RWPE1 (cell line): ENCODE data around the gene AK2.
A peak's percentile ranks its signal among the peaks of the same experiment; 100 is the strongest.

Source experiments
- CTCF ChIA-PET: fragments of 350-600 bp; sonication (Branson Sonifier 250); formaldehyde crosslinking; extraction: SDS; loops from one replicate; lab custom pipeline; 2021; lab: Yijun Ruan, JAX
- POLR2A ChIA-PET: fragments of 400-600 bp; formaldehyde crosslinking; extraction: SDS; loops from one replicate; lab custom pipeline; 2020; ENCODE audit warnings: antibody characterized with exemption; ENCODE audit not compliant: low non-redundant PET; lab: Yijun Ruan, JAX
- DNase-seq: peaks from one replicate; pipeline ENCODE4 v3.0.0; 2012; ENCODE audit warnings: low spot score
- H3K27ac ChIP-seq: fragments of 450-650 bp; 2 replicates; pipeline ENCODE4 v1.5.1; 2017
- TF ChIP-seq, protein P1 (sequence below): fragments of 450-650 bp; conservative IDR thresholded peaks from 2 replicates; pipeline ENCODE4 v1.5.1; 2017; ENCODE audit warnings: low read depth, mild to moderate bottlenecking

Gene AK2

DNA sequence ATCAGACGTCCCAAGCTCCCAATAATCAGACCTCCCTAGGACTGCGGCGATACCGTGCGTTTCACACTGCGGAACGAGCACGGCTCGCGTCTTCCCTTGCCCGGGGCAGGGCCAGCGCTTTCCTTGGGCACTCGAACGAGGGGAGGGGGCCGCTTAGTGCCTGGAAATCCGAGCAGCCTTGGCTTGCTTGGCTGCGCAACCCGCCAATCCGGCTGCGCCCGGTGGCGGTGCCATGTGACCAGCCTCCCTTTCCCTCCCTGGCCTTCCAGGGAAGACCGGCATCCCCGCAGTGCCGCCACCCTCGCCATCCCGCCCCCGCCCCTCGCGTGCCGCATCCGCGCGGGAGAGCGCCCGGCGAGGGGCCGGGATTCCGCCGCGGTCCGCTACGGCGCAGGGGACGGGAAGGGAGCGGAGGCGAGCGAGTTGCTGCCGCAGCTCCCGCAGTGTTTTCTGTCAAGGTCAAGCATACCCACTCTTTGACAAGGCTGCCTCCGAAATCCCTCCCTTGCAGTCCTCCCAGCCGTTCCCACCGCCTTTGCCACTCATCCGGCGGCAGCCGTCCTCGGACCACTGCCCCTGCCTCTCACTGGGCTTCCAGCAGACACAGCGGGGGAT lies 63.8 kb downstream of the AK2 start:
- no peak for DNase-seq
- CTCF ChIA-PET = interaction anchor here (0.6 kb wide), 1 partner anchor 41 kb away, joined by 3 read pairs; no protein-coding TSS in a partner anchor

DNA sequence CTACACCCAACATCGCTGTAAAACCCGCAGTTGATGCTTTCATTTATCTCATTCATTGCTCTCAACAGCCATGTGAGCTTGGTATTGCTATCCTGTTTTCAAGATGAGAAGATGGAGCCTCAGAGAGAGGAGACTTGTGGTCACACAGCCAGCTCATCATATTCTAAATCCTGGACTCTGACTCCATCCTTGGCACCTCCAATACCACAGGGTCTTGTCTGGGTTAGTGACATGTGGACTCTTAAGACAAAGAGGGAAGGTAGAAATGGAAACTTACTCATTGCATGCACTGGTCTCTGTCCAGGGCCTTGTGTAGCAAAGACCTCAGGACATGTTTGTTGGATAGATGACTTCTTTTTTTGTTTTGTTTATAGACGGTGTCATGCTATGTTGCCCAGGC lies 65.1 kb downstream of the AK2 start:
- POLR2A ChIA-PET = no interaction called here
- CTCF ChIA-PET = no interaction called here
- H3K27ac ChIP-seq = no peak overlapping the region
- TF ChIP-seq, protein P1, sequence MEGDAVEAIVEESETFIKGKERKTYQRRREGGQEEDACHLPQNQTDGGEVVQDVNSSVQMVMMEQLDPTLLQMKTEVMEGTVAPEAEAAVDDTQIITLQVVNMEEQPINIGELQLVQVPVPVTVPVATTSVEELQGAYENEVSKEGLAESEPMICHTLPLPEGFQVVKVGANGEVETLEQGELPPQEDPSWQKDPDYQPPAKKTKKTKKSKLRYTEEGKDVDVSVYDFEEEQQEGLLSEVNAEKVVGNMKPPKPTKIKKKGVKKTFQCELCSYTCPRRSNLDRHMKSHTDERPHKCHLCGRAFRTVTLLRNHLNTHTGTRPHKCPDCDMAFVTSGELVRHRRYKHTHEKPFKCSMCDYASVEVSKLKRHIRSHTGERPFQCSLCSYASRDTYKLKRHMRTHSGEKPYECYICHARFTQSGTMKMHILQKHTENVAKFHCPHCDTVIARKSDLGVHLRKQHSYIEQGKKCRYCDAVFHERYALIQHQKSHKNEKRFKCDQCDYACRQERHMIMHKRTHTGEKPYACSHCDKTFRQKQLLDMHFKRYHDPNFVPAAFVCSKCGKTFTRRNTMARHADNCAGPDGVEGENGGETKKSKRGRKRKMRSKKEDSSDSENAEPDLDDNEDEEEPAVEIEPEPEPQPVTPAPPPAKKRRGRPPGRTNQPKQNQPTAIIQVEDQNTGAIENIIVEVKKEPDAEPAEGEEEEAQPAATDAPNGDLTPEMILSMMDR = no peak
- DNase-seq = no peak

More for the DNA sequence above, 63.8 kb downstream of the AK2 start:
- POLR2A ChIA-PET = no interaction called here
- TF ChIP-seq, protein P1 = no peak
- H3K27ac ChIP-seq = peak overlapping the region; percentile 51

DNA sequence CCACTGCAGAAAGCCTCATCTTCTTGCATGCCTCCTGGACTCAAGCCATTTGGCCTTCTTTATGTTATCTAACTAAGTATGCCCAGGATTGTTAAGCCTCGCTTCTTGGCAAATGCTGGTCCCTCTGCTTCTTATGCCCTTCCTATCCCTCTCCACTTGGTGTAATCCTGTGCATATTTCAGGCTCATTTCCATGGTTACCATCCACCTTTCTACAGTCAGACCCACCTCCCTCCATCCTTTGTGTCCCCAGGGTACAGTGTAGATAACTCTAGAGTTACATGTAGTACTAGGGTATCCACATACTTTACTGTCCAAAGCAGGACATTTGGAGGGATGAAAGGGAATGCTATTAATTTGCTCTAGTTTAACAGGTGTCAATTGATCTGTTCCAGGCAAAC lies 65.5 kb downstream of the AK2 start:
- POLR2A ChIA-PET = no interaction called here
- H3K27ac ChIP-seq = no peak overlapping the region
- DNase-seq = no peak
- TF ChIP-seq, protein P1 = no peak
- CTCF ChIA-PET = no interaction called here

DNA sequence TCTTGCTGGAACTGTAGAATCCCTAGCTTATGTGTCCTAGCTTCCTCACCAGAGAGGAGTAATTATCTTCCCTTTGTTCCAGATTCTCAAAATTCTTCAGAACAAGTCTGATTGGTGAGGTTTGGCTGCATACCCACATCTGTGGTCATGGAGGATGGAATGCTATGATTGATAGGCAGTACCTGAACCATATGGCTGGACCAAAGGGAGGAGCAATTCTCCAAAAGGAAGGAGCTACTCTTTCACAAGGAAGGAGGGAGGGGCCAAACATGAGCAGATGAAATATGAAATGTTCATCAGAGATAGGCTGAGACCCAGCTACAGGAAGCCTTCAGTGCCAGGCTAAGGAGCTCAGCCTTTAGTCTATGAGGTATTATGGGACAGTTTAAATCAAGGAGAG lies 67.1 kb downstream of the AK2 start:
- TF ChIP-seq, protein P1 = no peak
- ChIA-PET POLR2A (no interaction called here), CTCF (interaction anchor here (0.6 kb wide), 2 partner anchors 112 to 934 kb away, joined by 3 read pairs; no protein-coding TSS in a partner anchor)
- DNase-seq = no peak
- no peak overlapping the region for H3K27ac ChIP-seq

DNA sequence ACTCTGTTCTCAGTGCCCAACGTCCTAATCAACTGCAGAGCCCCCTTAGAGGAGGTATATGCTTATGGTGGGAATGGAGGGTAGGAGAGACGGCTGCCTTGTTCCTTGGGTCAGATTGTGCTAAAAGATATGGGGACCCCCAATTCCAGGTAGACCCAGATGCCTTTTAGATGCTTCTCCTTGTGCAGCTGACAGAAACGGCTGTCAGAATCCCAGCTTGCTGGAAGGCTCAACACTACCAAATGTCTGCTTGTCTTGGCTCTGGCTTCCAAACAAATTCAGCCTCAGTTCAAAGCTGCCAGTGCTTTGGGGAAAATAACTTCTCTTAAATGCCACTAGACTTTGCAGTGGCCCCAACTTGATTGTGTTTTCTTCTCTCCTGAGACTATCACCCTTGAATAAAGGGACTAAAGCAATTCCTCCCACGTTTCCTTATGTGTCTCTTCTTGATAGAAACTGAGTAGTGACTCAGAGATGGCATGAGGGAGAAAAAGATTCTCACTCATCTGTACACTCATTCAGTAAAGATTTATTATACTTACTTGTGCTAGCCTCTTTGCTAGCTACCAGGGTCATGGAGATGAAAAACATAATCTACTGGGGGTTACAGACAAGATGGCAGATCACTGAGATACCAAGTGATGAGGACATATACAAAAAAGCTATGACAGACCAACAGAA lies 68.7 kb downstream of the AK2 start:
- CTCF ChIA-PET = no interaction called here
- POLR2A ChIA-PET = no interaction called here
- H3K27ac ChIP-seq = no peak overlapping the region
- TF ChIP-seq, protein P1 = no peak
- no peak for DNase-seq

DNA sequence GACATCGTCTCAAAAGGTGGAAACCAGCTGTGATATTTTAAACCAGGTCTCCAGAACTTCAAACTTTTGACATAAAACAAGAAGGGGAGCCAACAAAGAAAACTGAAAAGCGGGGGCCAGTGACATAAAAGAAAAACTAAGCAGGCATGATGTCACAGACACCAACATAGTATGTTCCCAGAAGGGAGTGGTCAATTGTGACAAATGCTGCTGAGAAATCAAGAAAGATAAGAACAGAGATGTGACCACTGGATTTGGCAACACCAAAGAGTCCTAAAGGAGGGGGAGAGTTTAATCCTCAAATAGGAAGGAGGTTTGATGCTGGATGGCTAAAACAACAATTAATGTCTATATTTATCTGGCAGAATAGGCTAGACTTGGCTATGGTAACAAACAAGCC lies 69.8 kb downstream of the AK2 start:
- no peak overlapping the region for H3K27ac ChIP-seq
- DNase-seq = no peak
- POLR2A ChIA-PET = no interaction called here
- CTCF ChIA-PET = interaction anchor here (0.5 kb wide), 1 partner anchor 506 kb away, joined by 6 read pairs; the partner anchor contains the start of gene ZSCAN20
- TF ChIP-seq, protein P1 = no peak
